Immature natural killer cell (primary cell): ENCODE results near the gene CAMK1G. TPM values are rescaled to one million over a fixed set of nuclear protein-coding genes. Genes with fewer than 3 reads are reported as not detected.

ENCODE experiments used
- DNase-seq, 3 donors: peaks; one replicate each; pipeline ENCODE4 v3.0.0; 2022; ENCODE audit warnings: mixed read lengths in 1 of 3
- H3K27ac Mint-ChIP-seq, 6 donors: one replicate each; pipeline ENCODE4 v1.8.0; 2020; ENCODE audit warnings: mixed read lengths in 6 of 6, mild to moderate bottlenecking in 5 of 6, inconsistent platforms in 4 of 6, moderate library complexity in 3 of 6
- H3K27me3 Mint-ChIP-seq, 3 donors: one replicate each; pipeline ENCODE4 v1.8.0; 2020 to 2021; ENCODE audit warnings: low read depth in 3 of 3, mild to moderate bottlenecking in 3 of 3, mixed read lengths in 3 of 3, moderate library complexity in 3 of 3, inconsistent platforms in 1 of 3
- H3K36me3 Mint-ChIP-seq, 3 donors: one replicate each; pipeline ENCODE4 v1.8.0; 2020; ENCODE audit warnings: mixed read lengths in 3 of 3, inconsistent platforms in 2 of 3, mild to moderate bottlenecking in 2 of 3
- H3K4me1 Mint-ChIP-seq, 2 donors: one replicate each; pipeline ENCODE4 v1.8.0; 2020; ENCODE audit warnings: inconsistent platforms in 2 of 2, mild to moderate bottlenecking in 2 of 2, mixed read lengths in 2 of 2, moderate library complexity in 1 of 2
- H3K4me3 Mint-ChIP-seq, 5 donors: one replicate each; pipeline ENCODE4 v1.8.0; 2020; ENCODE audit warnings: mild to moderate bottlenecking in 5 of 5, mixed read lengths in 5 of 5, inconsistent platforms in 3 of 5, moderate library complexity in 3 of 5
- H3K9me3 Mint-ChIP-seq, 6 donors: one replicate each; pipeline ENCODE4 v1.8.0; 2020; ENCODE audit warnings: mild to moderate bottlenecking in 6 of 6, mixed read lengths in 6 of 6, inconsistent platforms in 4 of 6, moderate library complexity in 3 of 6
- polyA plus RNA-seq, 3 donors: library from polyadenylated mRNA; unstranded; fragments of 300-500 nt; fragmentation: Illumina TruSeq; gene quantifications; one replicate each; pipeline ENCODE4 v1.2.3, GENCODE V29; 2021

Gene CAMK1G
- polyA plus RNA-seq, 3 donors from 2014 or later, result not detected

- H3K36me3 Mint-ChIP-seq, result no peaks in the 10 kb centered on the region
- H3K27me3 Mint-ChIP-seq, result peaks cover 0 to 2% (median 0%) of the 10 kb centered on the region in 3 donors
- H3K4me1 Mint-ChIP-seq, result peaks cover 5 to 7% of the 10 kb centered on the region in 2 donors
- H3K9me3 Mint-ChIP-seq, result no peaks in the 10 kb centered on the region
- no peak overlapping the region for H3K4me3 Mint-ChIP-seq
- H3K27ac Mint-ChIP-seq, result peak overlapping the region in 2 of 6 donors; percentile 5 to 27
- DNase-seq, result peak in 1 of 3 donors; percentile 20
These were observed 67.6 kb downstream of the CAMK1G start for GRCh38 chr1:209651138-209651587.

GRCh38 chr1:209652121-209652735, 68.7 kb downstream of the CAMK1G start, which contains the start of gene LAMB3:
TSS of gene LAMB3 (minus strand) at chr1:209652425. CDS start at chr1:209650944, 1,481 bp downstream.
- no peaks in the 10 kb centered on the region for H3K9me3 Mint-ChIP-seq
- DNase-seq, result no peak
- no peak within 1 kb of the TSS for H3K4me3 Mint-ChIP-seq
- no peaks in the 10 kb centered on the region for H3K36me3 Mint-ChIP-seq
- peaks cover 5 to 7% of the 10 kb centered on the region in 2 donors for H3K4me1 Mint-ChIP-seq
- H3K27me3 Mint-ChIP-seq, result peaks cover 0 to 2% (median 0%) of the 10 kb centered on the region in 3 donors
- peak within 1 kb of the TSS in 2 of 6 donors; percentile 5 to 27 for H3K27ac Mint-ChIP-seq

- no peak for DNase-seq
- Mint-ChIP-seq H3K4me3 (no peak overlapping the region), H3K27me3 (peaks cover 0 to 2% (median under 1%) of the 10 kb centered on the region in 3 donors), H3K36me3 (no peaks in the 10 kb centered on the region), H3K4me1 (peaks cover 5 to 7% of the 10 kb centered on the region in 2 donors), H3K27ac (peak overlapping the region in 1 of 6 donors; percentile 16), H3K9me3 (no peaks in the 10 kb centered on the region)
These were observed 69.4 kb downstream of the CAMK1G start for GRCh38 chr1:209652873-209653401.

- Mint-ChIP-seq H3K36me3 (no peaks in the 10 kb centered on the region), H3K9me3 (no peaks in the 10 kb centered on the region), H3K27ac (no peak overlapping the region), H3K4me1 (peaks cover 5 to 7% of the 10 kb centered on the region in 2 donors), H3K27me3 (peaks cover 0 to 5% (median 2%) of the 10 kb centered on the region in 3 donors), H3K4me3 (no peak overlapping the region)
- DNase-seq, result no peak
These were observed 70.4 kb downstream of the CAMK1G start for GRCh38 chr1:209653915-209654351.

- Mint-ChIP-seq H3K9me3 (no peaks in the 10 kb centered on the region), H3K27ac (no peak overlapping the region), H3K4me3 (no peak overlapping the region), H3K36me3 (no peaks in the 10 kb centered on the region), H3K27me3 (peaks cover 0 to 5% (median 2%) of the 10 kb centered on the region in 3 donors), H3K4me1 (peaks cover 0 to 3% of the 10 kb centered on the region in 2 donors)
- no peak for DNase-seq
These were observed 72.1 kb downstream of the CAMK1G start for GRCh38 chr1:209655411-209656231.

GRCh38 chr1:209657140-209657879, 73.8 kb downstream of the CAMK1G start:
- Mint-ChIP-seq H3K4me1 (no peaks in the 10 kb centered on the region), H3K4me3 (no peak overlapping the region), H3K27me3 (peaks cover 0 to 5% (median 2%) of the 10 kb centered on the region in 3 donors), H3K9me3 (no peaks in the 10 kb centered on the region), H3K36me3 (peaks cover 0 to 4% (median 0%) of the 10 kb centered on the region in 3 donors), H3K27ac (no peak overlapping the region)
- no peak for DNase-seq

- Mint-ChIP-seq H3K9me3 (no peaks in the 10 kb centered on the region), H3K4me3 (no peak overlapping the region), H3K36me3 (peaks cover 0 to 5% (median 2%) of the 10 kb centered on the region in 3 donors), H3K27me3 (peaks cover 0 to 5% (median 2%) of the 10 kb centered on the region in 3 donors), H3K27ac (no peak overlapping the region), H3K4me1 (no peaks in the 10 kb centered on the region)
- no peak for DNase-seq
These were observed 74.4 kb downstream of the CAMK1G start for GRCh38 chr1:209657918-209658317.

- no peak for DNase-seq
- Mint-ChIP-seq H3K27me3 (peaks cover 0 to 3% (median 2%) of the 10 kb centered on the region in 3 donors), H3K27ac (no peak overlapping the region), H3K4me3 (no peak overlapping the region), H3K4me1 (no peaks in the 10 kb centered on the region), H3K9me3 (no peaks in the 10 kb centered on the region), H3K36me3 (peaks cover 0 to 9% (median 5%) of the 10 kb centered on the region in 3 donors)
These were observed 76.4 kb downstream of the CAMK1G start for GRCh38 chr1:209659909-209660308.

- H3K27ac Mint-ChIP-seq, result no peak overlapping the region
- H3K4me1 Mint-ChIP-seq, result no peaks in the 10 kb centered on the region
- H3K9me3 Mint-ChIP-seq, result no peaks in the 10 kb centered on the region
- DNase-seq, result no peak
- peaks cover 0 to 3% (median 2%) of the 10 kb centered on the region in 3 donors for H3K27me3 Mint-ChIP-seq
- H3K36me3 Mint-ChIP-seq, result peaks cover 0 to 9% (median 5%) of the 10 kb centered on the region in 3 donors
- no peak overlapping the region for H3K4me3 Mint-ChIP-seq
These were observed 77.6 kb downstream of the CAMK1G start for GRCh38 chr1:209661071-209661470.

- H3K4me1 Mint-ChIP-seq, result no peaks in the 10 kb centered on the region
- H3K36me3 Mint-ChIP-seq, result peaks cover 0 to 9% (median 5%) of the 10 kb centered on the region in 3 donors
- H3K27me3 Mint-ChIP-seq, result peaks cover 0 to 3% (median 2%) of the 10 kb centered on the region in 3 donors
- no peak for DNase-seq
- H3K27ac Mint-ChIP-seq, result no peak overlapping the region
- no peak overlapping the region for H3K4me3 Mint-ChIP-seq
- H3K9me3 Mint-ChIP-seq, result no peaks in the 10 kb centered on the region
These were observed 79.4 kb downstream of the CAMK1G start for GRCh38 chr1:209662879-209663327.

Other genes starting within 250 kb of the CAMK1G start
- 1 to 10 TPM in 1 of 3 donors, under 1 TPM in 1, not detected in 1; 0.58 to 1.6 TPM for gene LAMB3, start 68.7 kb downstream of the CAMK1G start, polyA plus RNA-seq
- gene G0S2, start 91.7 kb downstream of the CAMK1G start, polyA plus RNA-seq, result 1 to 10 TPM in 1 of 3 donors, under 1 TPM in 1, not detected in 1; 0.59 to 3.1 TPM
- not detected for gene HSD11B1, start 121.1 kb downstream of the CAMK1G start, polyA plus RNA-seq
- 100 to 1,000 TPM; 232 to 341 (median 287) TPM for gene TRAF3IP3, start 172.3 kb downstream of the CAMK1G start, polyA plus RNA-seq
- under 1 TPM in 2 of 3 donors, not detected in 1; 0.18 to 0.84 TPM for gene C1orf74, start 200.8 kb downstream of the CAMK1G start, polyA plus RNA-seq
- gene IRF6, start 222.4 kb downstream of the CAMK1G start, polyA plus RNA-seq, result 1 to 10 TPM in 2 of 3 donors, not detected in 1; 5.2 TPM
- 1 to 10 TPM; 2.6 to 3.7 (median 3.2) TPM for gene UTP25, start 244.3 kb downstream of the CAMK1G start, polyA plus RNA-seq